Tibial nerve (tissue), 4 donors: ENCODE data around the gene PREX1. TPM values are rescaled to one million over a fixed set of nuclear protein-coding genes. Genes with fewer than 3 reads are reported as not detected.

ENCODE experiments used
- DNase-seq, 2 donors: peaks; one replicate each; pipeline ENCODE4 v3.0.0-alpha.2; 2019; ENCODE audit warnings: low spot score in 2 of 2
- H3K27ac ChIP-seq, 4 donors: fragments of 200-600 bp; sonication (generic) in 3 of 4; one replicate each; pipeline ENCODE4 v1.5.1; 2017 to 2019; ENCODE audit warnings: mild to moderate bottlenecking in 1 of 4
- H3K27me3 ChIP-seq, 2 donors: fragments of 200-600 bp; sonication (generic) in 1 of 2; one replicate each; pipeline versions ENCODE4 v1.5.1 to v1.6.0; 2017 to 2019
- H3K36me3 ChIP-seq, 3 donors: fragments of 200-600 bp; sonication (generic); one replicate each; pipeline ENCODE4 v1.5.1; 2018 to 2019
- H3K4me1 ChIP-seq, 4 donors: fragments of 200-600 bp; sonication (generic) in 3 of 4; one replicate each; pipeline ENCODE4 v1.5.1; 2017 to 2019
- H3K4me3 ChIP-seq, 4 donors: fragments of 200-600 bp; sonication (generic) in 3 of 4; one replicate each; pipeline ENCODE4 v1.5.1; 2017 to 2019; ENCODE audit warnings: mild to moderate bottlenecking in 1 of 4, moderate library complexity in 1 of 4
- H3K9me3 ChIP-seq, 4 donors: fragments of 200-600 bp; sonication (generic) in 3 of 4; one replicate each; pipeline ENCODE4 v1.5.1; 2017 to 2019
- CTCF ChIP-seq, 5 experiments: fragments of 200-600 bp in 3 of 5; fragments of 450-650 bp in 2 of 5; sonication (generic) in 3 of 5; IDR thresholded peaks; one replicate each; pipeline ENCODE4 v1.5.1; 2016 to 2019; ENCODE audit warnings: antibody characterized with exemption in 5 of 5, mild to moderate bottlenecking in 3 of 5, moderate library complexity in 2 of 5
- EP300 ChIP-seq, 2 donors: sonication (generic); formaldehyde crosslinking; IDR thresholded peaks; one replicate each; pipeline ENCODE4 v1.6.1; 2017; ENCODE audit warnings: antibody characterized with exemption in 2 of 2, mild to moderate bottlenecking in 1 of 2
- POLR2A ChIP-seq, 2 donors: fragments of 450-650 bp; IDR thresholded peaks; one replicate each; pipeline ENCODE4 v1.6.1; 2017; ENCODE audit warnings: antibody characterized with exemption in 2 of 2, mild to moderate bottlenecking in 2 of 2, moderate library complexity in 2 of 2
- WGBS, 2 donors: methylation state at CpG; one replicate each; pipeline ENCODE4 v1.1.5; 2018; 5-methylcytosine and 5-hydroxymethylcytosine counted together
- total RNA-seq, 4 donors: library from RNA; depleted of rRNA; stranded (reverse); fragments of >200 nt; gene quantifications; one replicate each; pipeline ENCODE4 v1.1.0, GENCODE V29; 2016

Gene PREX1
- total RNA-seq, 4 donors from 2014 or later = 30.1 to 50.7 (median 32.5) TPM

DNA sequence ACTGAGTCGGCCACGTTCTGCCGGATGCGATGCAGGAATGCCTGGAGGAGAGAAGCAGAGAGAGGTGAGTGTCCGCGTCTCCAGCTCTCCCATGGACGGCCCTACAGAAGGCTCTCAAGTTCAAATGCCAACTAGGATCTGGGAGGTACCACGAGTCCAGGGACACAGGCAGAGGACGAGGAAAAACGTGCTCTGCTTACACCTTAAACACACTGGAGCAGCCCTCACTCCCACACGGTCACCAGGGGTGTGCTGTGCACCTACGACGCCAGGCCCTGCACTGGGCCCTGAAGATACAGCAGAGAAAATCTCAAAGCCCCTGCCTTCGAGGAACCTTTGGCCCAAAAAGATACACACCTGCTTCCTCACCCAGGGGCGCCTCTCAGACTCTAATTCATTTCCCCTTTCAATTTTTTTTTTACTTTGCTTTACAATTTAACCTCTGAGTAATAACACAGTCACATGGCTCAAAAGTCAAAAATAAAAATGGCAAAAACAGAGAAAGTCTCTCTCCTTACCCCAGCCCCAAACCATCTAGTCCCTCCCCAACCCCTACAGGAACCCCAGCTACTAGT, 79.9 kb downstream of the PREX1 start:
- no peak for DNase-seq
- WGBS, 2 donors = 52 to 67% methylated on average over 15 of the region's 15 CpGs

DNA sequence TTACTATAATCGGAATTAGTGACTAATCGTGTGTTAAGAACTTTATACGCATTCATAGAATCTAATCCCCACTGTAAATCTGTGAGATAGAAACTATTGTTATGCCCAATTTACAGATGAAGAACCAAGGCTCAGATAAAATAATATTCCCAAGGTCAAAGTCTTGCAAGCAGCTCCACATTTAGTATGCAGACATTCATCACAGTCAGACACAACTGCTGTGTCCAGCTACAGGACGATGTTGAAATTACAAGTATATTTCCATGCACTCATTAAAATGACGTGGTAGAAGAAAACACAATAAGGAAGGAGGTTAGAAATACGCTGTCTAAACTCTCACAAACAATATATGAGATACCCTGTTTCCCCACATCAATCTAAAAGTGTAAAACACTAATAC, 82.5 kb downstream of the PREX1 start:
- peaks cover 0 to 14% (median 4%) of the 10 kb centered on the region in 4 donors for H3K4me1 ChIP-seq
- TF ChIP-seq POLR2A (IDR thresholded peaks at IDR 0.05) (no peak), EP300 (IDR thresholded peaks at IDR 0.05) (no peak), CTCF (IDR thresholded peaks at IDR 0.05) (peak in 1 of 5 experiments; percentile 12)
- H3K36me3 ChIP-seq = peaks cover 0 to 32% (median 3%) of the 10 kb centered on the region in 3 donors
- no peak for DNase-seq
- H3K27ac ChIP-seq = no peak overlapping the region
- H3K4me3 ChIP-seq = no peak overlapping the region
- WGBS, 2 donors = 63 to 68% methylated on average over 6 of the region's 6 CpGs
- H3K9me3 ChIP-seq = no peaks in the 10 kb centered on the region
- H3K27me3 ChIP-seq = no peaks in the 10 kb centered on the region

More for the DNA sequence above, 79.9 kb downstream of the PREX1 start:
- Histone ChIP-seq H3K27ac (peak overlapping the region in 2 of 4 donors; percentile 60 to 63), H3K36me3 (peaks cover 0 to 20% (median 3%) of the 10 kb centered on the region in 3 donors), H3K4me1 (peaks cover 0 to 31% (median 12%) of the 10 kb centered on the region in 4 donors), H3K27me3 (no peaks in the 10 kb centered on the region), H3K4me3 (no peak overlapping the region), H3K9me3 (no peaks in the 10 kb centered on the region)
- no peak for TF ChIP-seq EP300 (IDR thresholded peaks at IDR 0.05)
- TF ChIP-seq POLR2A (IDR thresholded peaks at IDR 0.05) = no peak
- TF ChIP-seq CTCF (IDR thresholded peaks at IDR 0.05) = no peak

DNA sequence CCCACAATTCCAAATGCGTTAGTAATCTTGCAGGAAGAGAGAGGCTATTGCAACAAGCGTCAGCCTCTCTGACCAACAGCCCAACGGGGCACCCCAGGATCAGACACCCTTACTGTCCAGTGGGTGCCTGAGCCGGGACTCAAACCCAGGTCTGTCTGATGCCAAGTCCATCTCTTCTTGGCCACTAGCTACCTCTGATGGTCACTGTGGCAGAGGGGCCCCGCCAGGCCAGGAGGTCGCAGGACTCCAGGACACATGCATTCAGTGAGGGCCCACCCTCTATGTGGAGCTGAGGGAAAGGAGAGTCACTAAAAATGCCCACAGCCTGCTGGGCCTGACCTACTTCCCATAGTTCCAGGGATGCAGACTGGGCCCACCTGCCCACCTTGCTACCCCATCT, 83.3 kb downstream of the PREX1 start:
- Histone ChIP-seq H3K36me3 (peaks cover 0 to 32% (median 3%) of the 10 kb centered on the region in 3 donors), H3K27ac (peak overlapping the region in 1 of 4 donors; percentile 12), H3K4me3 (no peak overlapping the region), H3K9me3 (no peaks in the 10 kb centered on the region), H3K27me3 (no peaks in the 10 kb centered on the region), H3K4me1 (peaks cover 0 to 17% (median 4%) of the 10 kb centered on the region in 4 donors)
- DNase-seq = no peak
- TF ChIP-seq POLR2A (IDR thresholded peaks at IDR 0.05) = no peak
- 74 to 83% methylated on average over 6 of the region's 6 CpGs for WGBS, 2 donors

- no peak for DNase-seq
- Histone ChIP-seq H3K27me3 (no peaks in the 10 kb centered on the region), H3K4me1 (peaks cover 0 to 23% (median 5%) of the 10 kb centered on the region in 4 donors), H3K4me3 (no peak overlapping the region), H3K9me3 (no peaks in the 10 kb centered on the region), H3K27ac (no peak overlapping the region), H3K36me3 (peaks cover 0 to 32% (median 3%) of the 10 kb centered on the region in 3 donors)
- WGBS, 2 donors = 87 to 95% methylated on average over 5 of the region's 5 CpGs
- TF ChIP-seq EP300 (IDR thresholded peaks at IDR 0.05) = no peak
- TF ChIP-seq POLR2A (IDR thresholded peaks at IDR 0.05) = no peak
- TF ChIP-seq CTCF (IDR thresholded peaks at IDR 0.05) = no peak
These were observed 84.0 kb downstream of the PREX1 start for GRCh38 chr20:48743807-48744206.

DNA sequence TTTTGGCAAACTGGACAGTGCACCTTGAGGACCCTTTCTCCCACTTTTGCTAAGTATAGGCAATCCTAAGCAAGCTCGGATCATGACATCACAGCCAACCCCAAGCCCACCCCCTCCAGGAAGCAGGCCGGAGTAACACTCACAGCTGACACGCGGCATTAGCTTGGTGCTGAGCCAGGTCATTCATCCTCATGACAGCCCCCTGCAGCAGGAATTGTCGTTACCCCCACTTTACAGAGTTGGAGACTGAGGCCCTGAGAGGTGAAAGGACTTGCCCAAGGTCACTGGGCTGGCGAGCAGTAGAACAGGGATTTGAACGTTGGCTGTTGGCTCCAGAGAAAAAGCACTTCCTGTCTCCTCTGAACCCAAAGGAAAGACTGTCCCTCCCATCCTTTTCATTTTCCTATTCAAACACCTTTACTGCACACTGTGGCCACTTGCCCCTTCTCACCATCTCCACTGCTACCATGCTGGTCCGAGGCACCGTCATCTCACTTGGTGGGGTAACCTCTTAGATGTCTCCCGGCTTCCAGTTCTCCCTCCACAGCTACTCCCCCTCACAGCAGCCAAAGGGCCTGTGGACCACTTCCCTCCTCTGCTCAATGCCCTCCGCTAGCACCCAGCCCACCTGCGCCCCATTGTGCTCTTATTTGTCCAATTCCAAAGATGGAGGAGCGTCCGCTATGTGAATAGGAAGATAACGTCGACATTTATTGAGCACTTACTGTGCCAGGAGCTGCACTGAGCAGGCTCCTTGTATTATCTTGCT, 84.7 kb downstream of the PREX1 start:
- Histone ChIP-seq H3K27ac (no peak overlapping the region), H3K4me1 (peaks cover 0 to 28% (median 12%) of the 10 kb centered on the region in 4 donors), H3K9me3 (no peaks in the 10 kb centered on the region), H3K36me3 (peaks cover 0 to 32% (median 3%) of the 10 kb centered on the region in 3 donors), H3K27me3 (no peaks in the 10 kb centered on the region), H3K4me3 (no peak overlapping the region)
- 83 to 85% methylated on average over 16 of the region's 16 CpGs for WGBS, 2 donors
- DNase-seq = no peak
- TF ChIP-seq CTCF (IDR thresholded peaks at IDR 0.05) (no peak), POLR2A (IDR thresholded peaks at IDR 0.05) (no peak), EP300 (IDR thresholded peaks at IDR 0.05) (no peak)
